Adipose tissue (tissue), 3 donors: ENCODE results near the gene RPS6KB2. TPM values are rescaled to one million over a fixed set of nuclear protein-coding genes. Genes with fewer than 3 reads are reported as not detected.

Experiments used
- H3K27ac ChIP-seq: one replicate; pipeline ENCODE4 v1.5.1; 2013; ENCODE audit warnings: low read depth, low read length
- WGBS, 3 donors: extraction: QIAGEN DNeasy Blood & Tissue Kit; methylation state at CpG; one replicate each; pipeline ENCODE4 v1.1.7; 2013; 5-methylcytosine and 5-hydroxymethylcytosine counted together
- polyA plus RNA-seq, 3 donors: library from polyadenylated mRNA; stranded (reverse); fragments of 200-250 nt; gene quantifications; one replicate each; pipeline ENCODE4 v1.2.3, GENCODE V29; 2013
- donor health status: healthy with polysubstance abuse.
- donor health status: Bipolar disorder and iron deficiency.
- donor health status: healthy.

The RPS6KB2 gene
- 10 to 100 TPM; 32.7 to 39.5 (median 35.4) TPM for polyA plus RNA-seq

DNA sequence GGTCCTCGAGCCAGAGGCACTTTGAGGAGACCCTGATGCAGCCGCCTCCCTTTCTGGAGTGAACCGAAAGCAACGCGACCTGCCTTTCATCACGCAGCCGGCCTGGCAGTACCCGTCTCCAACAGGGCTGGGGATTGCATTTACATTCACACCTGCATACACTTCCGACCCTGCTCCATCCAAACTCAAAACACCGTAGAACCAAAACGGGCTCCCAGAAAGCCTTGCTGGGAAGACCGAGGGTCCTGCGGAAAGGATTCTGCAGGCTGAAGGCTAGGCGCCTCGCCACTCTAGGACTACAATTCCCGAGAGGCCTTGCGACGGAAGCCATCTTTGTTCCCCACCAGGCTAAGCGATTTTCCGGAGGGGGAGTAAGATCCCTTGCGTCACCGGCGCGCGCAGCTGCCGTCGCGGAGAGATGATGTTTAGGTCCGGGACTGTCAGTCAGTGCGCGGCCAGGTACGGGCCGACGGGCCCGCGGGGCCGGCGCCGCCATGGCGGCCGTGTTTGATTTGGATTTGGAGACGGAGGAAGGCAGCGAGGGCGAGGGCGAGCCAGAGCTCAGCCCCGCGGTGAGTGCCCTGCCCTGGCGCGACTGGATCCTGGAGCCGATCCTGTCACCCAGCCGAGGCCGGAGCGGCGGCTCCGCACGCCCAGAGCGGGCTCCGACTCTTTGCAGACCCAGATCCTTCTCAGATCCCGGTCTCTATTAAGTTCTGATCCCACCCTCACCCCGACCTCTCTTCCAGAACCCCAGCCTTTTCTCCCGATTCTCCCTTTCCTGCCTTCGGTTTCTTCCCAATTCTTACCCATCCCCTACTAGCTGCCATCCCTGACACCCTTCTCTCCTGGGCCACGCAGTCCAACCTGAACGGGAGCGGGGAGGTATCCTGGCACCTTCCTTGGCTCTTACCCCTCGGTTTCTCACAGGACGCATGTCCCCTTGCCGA is at the start of gene RPS6KB2:
RPS6KB2 (plus strand) TSS at position 443 of the 950 bp plus-strand sequence; CDS start at position 495, 52 bp downstream.
- peak within 1 kb of the TSS; percentile 63 for H3K27ac ChIP-seq
- WGBS, 3 donors, result 0% methylated on average over 61 to 68 of the region's 68 CpGs

- no peak overlapping the region for H3K27ac ChIP-seq
- 89 to 94% (median 92%) methylated on average over 4 of the region's 4 CpGs for WGBS, 3 donors
Observed at GRCh38 chr11:67378544-67378943, 49.8 kb upstream of the RPS6KB2 start.

GRCh38 chr11:67379061-67380058 is 48.9 kb upstream of the RPS6KB2 start:
- no peak overlapping the region for H3K27ac ChIP-seq
- 61 to 77% (median 62%) methylated on average over 23 of the region's 23 CpGs for WGBS, 3 donors

- 64 to 79% (median 64%) methylated on average over 13 of the region's 13 CpGs for WGBS, 3 donors
- no peak overlapping the region for H3K27ac ChIP-seq
Observed at GRCh38 chr11:67381244-67381972, 46.9 kb upstream of the RPS6KB2 start.

DNA sequence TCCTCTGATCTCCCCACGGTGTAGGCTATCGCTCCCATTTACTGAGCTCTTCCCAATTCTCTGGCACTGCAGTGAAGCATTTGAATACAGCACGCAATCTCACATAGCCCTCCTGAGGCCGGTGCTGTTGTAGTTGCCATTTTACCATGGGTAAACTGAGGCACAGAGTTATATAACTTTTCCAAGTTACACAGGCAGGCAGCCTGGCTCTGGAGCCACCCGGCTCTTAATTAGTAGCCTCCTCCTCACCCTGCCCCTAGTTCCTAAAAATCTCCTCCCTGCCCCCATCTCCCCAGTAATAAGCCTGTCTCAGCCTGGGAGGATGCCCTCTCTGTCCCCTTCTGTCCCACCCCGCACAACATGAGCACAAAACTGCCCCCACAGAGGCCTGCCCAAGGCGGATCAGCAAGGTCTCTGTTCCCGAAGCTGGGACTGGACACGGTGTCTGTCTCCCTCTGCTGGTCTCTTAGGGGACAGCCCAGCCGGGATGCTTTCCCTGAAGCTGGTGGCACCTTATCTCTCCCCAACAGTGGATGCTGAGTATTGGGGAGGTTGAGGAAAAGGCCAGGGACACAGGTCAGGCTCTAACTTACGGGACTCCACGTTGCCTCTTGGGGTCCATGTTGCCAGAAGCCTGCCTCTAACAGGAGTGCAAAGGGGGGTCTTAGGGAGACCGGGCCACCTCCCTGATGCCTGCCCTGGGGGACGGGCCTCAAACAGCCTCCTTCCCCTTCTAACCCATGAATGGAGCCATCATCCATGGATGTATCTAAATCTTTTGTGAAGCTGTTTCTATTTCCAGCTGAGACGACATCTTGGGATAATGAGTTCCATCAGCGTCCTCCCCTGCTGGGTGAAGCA is 45.8 kb upstream of the RPS6KB2 start:
- WGBS, 3 donors, result 41 to 45% (median 43%) methylated on average over 16 of the region's 16 CpGs
- no peak overlapping the region for H3K27ac ChIP-seq

DNA sequence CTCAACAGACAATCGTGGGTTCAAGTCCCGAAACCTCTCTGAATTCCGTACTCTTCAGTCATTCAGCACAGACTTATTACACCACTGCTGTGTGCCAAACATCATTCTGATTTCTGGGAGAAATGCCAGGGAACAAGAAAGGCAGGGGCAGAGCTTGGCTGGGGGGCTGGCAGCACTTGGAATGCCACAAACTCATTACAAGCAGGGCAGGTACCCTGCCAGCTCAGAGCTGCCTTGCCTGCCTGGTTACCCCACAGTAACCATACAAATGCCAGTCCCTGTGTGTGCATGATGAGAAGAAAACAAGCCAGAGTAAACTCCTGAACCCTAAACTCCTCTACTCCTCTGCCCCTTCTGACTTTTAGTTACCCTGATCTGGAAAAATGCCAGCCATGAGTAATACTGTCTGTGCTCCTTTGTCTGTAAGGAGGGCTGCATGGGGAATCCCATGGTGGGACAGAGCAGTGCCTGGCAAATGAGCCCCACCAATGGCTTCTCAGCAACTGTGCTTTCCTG is 43.4 kb upstream of the RPS6KB2 start:
- no peak overlapping the region for H3K27ac ChIP-seq
- 64 to 83% (median 75%) methylated on average over 3 of the region's 3 CpGs for WGBS, 3 donors

GRCh38 chr11:67387069-67387468 is 41.2 kb upstream of the RPS6KB2 start:
- 23 to 38% (median 25%) methylated on average over 9 of the region's 9 CpGs for WGBS, 3 donors

DNA sequence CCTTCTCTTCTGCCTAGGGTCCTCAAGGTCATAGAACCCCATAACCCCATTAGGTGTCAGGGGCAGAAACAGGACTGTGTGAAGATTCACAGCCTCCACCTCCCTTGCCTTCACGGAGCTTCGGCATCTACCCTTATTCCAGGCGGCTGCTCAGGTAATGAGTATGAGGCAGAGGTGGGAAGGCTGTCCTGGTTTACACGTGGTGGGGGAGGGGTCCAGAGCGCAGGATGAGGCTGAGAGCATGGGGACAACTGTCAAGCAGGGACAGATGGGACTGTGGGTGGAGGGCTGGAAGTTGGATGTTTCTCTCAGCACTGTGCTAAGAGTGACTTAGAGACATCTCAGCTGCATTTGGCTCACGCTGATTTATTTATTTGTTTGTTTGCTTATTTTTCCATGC is 40.8 kb upstream of the RPS6KB2 start:
- 55 to 70% (median 64%) methylated on average over 6 of the region's 6 CpGs for WGBS, 3 donors
- no peak overlapping the region for H3K27ac ChIP-seq

More at GRCh38 chr11:67387069-67387468, 41.2 kb upstream of the RPS6KB2 start:
- H3K27ac ChIP-seq, result no peak overlapping the region

DNA sequence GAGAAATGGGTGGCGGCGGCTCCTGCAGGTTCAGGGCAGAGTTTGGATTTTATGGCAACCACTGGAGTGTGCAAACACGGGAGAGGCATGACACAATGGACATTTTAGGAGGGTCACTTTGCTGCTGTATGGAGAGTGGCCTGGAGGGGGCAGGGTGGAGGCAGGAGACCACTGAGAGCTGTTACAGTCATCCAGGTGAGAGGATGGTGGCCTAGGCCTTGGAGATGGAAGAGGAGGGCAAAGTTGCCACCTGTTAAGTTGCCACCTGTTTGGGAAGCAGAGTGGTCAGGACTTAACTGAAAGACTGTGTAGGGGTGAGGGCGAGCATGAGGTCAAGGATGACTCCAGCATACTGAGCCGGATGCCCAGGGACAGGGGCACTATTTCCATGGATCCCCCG is 38.8 kb upstream of the RPS6KB2 start:
- no peak overlapping the region for H3K27ac ChIP-seq
- WGBS, 3 donors, result 65 to 71% (median 68%) methylated on average over 6 of the region's 6 CpGs

DNA sequence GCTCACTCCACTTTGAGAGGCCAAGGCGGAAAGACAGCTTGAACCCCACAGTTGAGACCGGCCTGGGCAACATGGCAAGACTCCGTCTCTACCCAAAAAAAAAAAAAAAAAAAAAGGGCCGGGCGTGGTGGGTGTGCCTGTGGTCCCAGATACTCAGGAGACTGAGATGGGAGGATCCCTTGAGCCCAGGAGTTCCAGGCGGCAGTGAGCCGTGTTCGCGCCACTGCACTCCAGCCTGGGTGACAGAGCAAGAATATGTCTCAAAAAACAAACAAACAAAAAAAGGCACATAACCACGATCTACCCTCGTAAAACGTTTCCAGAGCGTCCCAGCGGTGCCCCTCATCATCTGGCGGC is 37.4 kb upstream of the RPS6KB2 start:
- 7 to 13% (median 13%) methylated on average over 14 to 15 of the region's 15 CpGs for WGBS, 3 donors
- H3K27ac ChIP-seq, result no peak overlapping the region

DNA sequence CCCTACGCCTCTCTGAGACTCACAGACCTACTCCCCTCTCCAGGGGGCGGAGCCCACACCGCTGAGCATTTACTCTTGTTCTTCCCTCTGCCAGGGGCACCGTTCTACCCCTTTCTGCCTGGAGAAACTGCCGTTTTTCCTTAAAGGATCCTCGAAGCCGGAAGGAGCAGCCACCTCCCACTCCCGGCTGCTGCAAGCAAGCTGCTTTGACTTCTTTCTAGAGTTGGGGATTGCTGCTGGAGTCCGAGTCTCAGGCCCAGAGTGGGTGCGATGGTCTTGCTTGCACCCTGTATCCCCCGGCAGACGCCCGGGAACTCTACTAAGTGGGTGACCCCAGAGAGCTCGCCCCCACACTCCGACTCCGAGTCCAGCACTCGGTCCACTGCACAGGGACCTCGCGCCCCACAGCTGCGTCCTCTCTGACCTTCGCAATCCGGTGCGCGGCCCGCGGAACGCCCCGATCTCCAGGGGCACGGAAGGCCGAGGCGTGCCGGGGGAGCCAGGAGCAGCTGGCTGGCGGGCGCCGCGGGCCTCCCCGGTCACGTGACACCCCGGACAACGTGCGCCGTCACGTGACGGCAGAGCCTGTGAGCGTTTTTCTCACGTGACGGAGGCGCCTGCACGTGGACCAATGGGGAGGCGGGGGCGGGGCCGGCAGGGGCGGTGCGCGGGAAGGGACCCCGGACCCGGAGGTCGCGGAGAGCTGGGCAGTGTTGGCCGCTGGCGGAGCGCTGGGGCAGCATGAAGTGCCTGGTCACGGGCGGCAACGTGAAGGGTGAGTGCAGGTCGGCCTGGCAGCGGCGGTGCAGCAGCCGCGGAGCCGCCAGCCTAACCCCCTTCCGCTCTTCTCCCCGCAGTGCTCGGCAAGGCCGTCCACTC is 36.8 kb upstream of the RPS6KB2 start, which contains the start of gene RAD9A:
RAD9A (plus strand) TSS at position 683 of the 879 bp plus-strand sequence; CDS start at position 742, 59 bp downstream.
- H3K27ac ChIP-seq, result no peak within 1 kb of the TSS
- WGBS, 3 donors, result 0 to 1% (median 1%) methylated on average over 70 to 75 of the region's 75 CpGs

DNA sequence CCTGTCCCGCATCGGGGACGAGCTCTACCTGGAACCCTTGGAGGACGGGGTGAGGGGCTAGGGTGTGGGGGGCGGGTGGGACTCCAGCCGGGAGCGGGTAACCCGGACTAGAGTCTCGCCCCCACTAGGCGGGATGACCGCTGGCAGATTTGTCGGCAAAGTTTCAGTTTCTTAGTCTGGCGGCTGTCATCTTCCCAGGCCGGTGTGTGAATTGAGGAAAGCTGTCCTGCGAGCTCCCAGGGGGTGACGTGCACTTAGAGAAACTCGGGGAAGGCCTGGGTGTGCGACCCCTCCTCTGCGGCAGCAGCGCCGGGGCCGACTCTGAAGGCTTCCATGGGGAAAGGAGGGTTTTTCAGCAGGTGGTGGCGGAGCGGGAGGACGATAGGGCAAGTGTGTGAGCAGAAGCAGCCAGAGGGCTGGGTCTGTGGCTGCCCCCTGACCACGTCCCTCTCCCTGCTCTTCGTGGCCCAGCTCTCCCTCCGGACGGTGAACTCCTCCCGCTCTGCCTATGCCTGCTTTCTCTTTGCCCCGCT is 36.0 kb upstream of the RPS6KB2 start:
- WGBS, 3 donors, result 7 to 12% (median 8%) methylated on average over 31 of the region's 31 CpGs
- H3K27ac ChIP-seq, result no peak overlapping the region

DNA sequence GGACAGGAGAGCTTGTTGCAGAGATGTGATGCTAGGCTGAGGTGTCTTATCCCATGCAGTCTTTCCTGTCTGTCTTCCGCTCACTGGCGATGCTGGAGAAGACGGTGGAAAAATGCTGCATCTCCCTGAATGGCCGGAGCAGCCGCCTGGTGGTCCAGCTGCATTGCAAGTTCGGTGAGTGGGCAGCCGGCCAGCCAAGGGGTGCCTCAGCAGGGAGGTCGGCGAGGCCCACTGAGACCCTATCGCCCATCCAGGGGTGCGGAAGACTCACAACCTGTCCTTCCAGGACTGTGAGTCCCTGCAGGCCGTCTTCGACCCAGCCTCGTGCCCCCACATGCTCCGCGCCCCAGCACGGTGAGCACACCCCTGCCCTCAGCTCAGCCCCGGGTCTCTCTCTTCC is 34.9 kb upstream of the RPS6KB2 start:
- no peak overlapping the region for H3K27ac ChIP-seq
- WGBS, 3 donors, result 88 to 94% (median 93%) methylated on average over 18 of the region's 18 CpGs

DNA sequence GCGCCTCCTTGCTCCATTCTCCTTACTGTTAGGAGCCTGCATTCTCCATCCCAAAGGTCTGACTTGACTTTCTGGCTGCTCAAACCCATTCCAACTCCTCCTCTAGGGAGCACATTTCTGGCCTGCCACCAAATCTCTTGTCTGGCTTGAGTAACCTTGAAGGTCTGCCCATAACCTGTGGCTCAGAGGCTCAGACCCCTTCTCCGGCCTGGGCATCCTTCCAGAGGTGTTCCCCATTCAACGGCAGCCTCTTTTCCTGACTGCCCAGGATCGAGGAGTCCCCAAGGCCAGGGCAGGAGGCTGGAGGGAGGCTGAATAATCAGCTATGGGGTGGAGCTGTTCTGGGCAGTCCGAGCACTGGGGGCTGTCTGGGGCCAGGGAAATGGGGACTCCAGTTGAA is 34.3 kb upstream of the RPS6KB2 start:
- no peak overlapping the region for H3K27ac ChIP-seq
- 48 to 73% (median 66%) methylated on average over 5 of the region's 5 CpGs for WGBS, 3 donors

GRCh38 chr11:67395555-67396258 is 32.6 kb upstream of the RPS6KB2 start:
- WGBS, 3 donors, result 80 to 89% (median 87%) methylated on average over 19 of the region's 19 CpGs

More at GRCh38 chr11:67395555-67396258, 32.6 kb upstream of the RPS6KB2 start:
- no peak overlapping the region for H3K27ac ChIP-seq
